NCI-H128 (cell line): ENCODE results near the gene C1QTNF1.

Experiments used
- DNase-seq: peaks from one replicate; lab custom pipeline; 2025; ENCODE audit not compliant: unreplicated experiment; lab: John Stamatoyannopoulos, UW

C1QTNF1 gene

GRCh38 chr17:79039171-79039570 lies 15.2 kb downstream of the C1QTNF1 start:
- DNase-seq: no peak

DNA sequence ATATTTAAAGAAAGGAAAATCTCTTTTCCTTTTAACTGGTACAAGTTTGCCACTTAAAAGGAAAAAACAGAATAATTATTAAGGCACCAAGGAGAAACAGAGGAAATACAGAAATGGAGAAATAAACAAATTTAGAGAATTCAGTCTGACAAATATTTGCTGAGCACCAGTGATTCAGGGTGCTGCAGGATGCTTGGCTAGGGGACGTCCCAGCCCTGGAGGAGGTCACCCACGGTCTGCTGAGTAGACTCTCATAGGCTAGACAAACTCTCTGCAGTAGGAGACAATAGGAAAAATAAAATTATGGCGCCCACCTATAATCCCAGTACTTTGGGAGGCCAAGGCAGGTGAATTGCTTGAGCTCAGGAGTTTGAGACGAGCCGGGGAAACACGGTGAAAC lies 15.9 kb downstream of the C1QTNF1 start:
- no peak for DNase-seq

DNA sequence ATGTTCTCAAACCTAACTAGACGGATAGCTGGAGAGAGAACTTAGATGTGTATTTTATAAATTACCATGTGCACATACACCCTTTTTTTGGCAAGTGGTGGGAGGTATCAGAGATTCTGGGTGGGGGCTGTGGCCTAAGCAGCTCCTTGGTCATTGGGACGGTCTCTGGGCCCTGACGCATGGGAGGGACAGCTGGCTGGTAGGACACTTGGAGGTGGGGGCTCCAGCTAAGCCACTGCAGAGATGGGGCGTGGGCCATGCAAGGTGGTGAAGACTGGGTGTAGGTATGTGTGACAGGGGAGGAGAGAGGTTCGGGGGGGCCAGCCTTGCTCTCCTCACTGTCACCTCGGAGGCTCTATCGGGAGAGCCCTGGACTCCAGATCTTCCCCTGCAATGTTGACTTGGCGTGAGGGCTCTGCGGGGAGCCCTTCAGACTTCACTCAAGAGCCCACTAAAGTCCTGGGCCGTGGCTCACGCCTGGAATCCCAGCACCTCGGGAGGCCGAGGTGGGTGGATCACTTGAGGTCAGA lies 17.1 kb downstream of the C1QTNF1 start:
- no peak for DNase-seq

DNA sequence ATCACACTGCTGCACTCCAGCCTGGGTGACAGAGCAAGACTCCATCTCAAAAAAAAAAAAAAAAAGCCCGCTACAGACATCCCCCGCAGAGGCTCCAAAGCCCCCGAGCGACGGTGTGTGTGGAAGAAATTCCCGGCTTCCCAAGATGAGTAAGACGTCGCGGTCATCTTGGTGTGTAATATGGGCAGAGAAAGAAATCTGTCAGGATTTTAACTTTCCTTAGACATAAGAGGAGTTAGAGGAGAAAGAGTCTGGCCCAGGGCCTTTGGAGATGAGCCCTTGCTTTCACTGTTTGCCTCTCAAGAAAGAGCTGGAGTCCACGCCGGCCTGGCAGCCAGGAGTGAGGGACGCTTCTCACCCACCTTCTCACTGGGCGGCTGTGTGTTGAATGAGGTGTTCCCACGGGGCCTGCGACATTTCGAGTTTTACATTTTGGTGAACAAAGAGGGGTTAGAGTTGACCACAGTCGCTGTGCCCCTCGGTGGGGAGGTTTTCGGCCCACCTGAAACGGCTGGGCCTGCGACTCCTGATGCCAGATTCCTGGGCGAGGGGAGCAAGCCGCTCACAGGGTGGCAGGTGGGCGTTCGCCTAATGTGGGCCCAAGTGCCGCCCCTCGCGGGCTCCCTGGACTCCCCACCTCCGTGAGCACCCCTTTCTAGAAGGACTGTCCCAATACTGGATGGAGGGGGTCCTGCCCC lies 17.9 kb downstream of the C1QTNF1 start:
- DNase-seq: no peak

GRCh38 chr17:79042421-79043190 lies 18.6 kb downstream of the C1QTNF1 start:
- DNase-seq: no peak

- no peak for DNase-seq
Observed at GRCh38 chr17:79043191-79043930, 19.4 kb downstream of the C1QTNF1 start.

DNA sequence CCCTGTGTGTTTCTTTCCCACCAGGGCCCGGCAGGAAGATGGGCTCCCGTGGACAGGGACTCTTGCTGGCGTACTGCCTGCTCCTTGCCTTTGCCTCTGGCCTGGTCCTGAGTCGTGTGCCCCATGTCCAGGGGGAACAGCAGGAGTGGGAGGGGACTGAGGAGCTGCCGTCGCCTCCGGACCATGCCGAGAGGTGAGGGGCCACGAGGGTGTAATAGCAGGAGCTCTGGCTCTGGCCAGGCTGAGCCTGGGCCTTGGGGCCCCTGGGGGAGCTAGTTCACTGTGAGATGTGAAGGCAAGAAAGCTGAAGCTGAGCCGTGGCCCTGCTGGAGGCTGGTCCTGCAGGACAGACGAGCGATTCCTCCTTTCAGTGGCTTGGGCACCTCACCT lies 20.0 kb downstream of the C1QTNF1 start:
- no peak for DNase-seq

DNA sequence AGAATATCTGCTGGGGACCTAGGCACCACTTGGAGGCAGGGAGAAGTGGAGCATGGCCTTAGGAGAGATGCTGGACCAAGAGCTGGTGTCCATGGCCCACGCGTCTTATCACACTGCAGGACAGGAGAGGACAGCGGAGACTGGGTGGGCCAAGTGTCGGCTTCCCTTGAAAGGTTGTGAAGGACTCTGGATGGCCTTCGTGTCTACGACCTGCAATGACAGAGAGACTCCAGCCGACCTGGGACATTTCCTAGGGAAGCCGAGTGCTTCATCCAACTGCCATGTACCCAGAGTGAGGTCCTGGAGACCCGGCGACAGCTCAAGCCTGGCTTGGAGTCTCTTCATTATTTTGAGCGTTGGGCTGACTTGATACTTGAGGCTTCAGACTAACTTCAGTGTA lies 20.5 kb downstream of the C1QTNF1 start:
- no peak for DNase-seq

- no peak for DNase-seq
Observed at GRCh38 chr17:79045001-79045729, 21.2 kb downstream of the C1QTNF1 start.

DNA sequence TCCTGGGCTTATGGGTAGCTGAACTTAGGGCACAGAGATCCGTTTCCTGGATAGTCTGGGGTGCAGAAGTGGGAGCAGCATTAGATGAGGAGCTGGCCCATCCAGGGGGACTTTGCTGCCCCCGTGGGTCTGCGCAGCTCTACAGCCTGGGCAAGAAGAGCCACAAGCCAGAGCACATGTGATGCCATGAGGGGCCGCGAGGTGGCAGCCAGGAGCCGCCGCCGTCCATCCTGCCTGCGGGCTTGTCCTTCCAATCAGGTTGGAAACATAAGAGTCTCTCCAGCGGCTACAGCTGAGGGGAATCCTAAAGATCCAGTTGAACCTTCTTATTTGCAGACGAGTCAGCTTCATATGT lies 21.9 kb downstream of the C1QTNF1 start:
- no peak for DNase-seq

GRCh38 chr17:79046197-79046915 lies 22.4 kb downstream of the C1QTNF1 start:
- no peak for DNase-seq

- DNase-seq: no peak
Observed at GRCh38 chr17:79046916-79047280, 22.9 kb downstream of the C1QTNF1 start.

DNA sequence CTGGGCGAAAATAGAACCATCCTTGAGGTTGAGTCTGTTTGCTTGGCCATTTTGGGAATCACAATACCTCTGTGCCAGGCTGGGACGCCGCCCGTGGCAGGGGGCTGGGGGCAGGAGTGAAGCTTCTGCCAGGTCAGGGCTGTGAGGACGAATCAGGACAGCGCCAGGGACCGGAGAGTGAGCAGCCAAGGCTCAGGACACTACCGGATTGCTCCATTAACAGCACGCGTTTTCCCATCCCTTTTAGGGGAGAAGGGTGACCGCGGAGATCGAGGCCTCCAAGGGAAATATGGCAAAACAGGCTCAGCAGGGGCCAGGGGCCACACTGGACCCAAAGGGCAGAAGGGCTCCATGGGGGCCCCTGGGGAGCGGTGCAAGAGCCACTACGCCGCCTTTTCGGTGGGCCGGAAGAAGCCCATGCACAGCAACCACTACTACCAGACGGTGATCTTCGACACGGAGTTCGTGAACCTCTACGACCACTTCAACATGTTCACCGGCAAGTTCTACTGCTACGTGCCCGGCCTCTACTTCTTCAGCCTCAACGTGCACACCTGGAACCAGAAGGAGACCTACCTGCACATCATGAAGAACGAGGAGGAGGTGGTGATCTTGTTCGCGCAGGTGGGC lies 23.4 kb downstream of the C1QTNF1 start:
- DNase-seq: no peak

GRCh38 chr17:79047923-79048825 lies 24.2 kb downstream of the C1QTNF1 start:
- no peak for DNase-seq

DNA sequence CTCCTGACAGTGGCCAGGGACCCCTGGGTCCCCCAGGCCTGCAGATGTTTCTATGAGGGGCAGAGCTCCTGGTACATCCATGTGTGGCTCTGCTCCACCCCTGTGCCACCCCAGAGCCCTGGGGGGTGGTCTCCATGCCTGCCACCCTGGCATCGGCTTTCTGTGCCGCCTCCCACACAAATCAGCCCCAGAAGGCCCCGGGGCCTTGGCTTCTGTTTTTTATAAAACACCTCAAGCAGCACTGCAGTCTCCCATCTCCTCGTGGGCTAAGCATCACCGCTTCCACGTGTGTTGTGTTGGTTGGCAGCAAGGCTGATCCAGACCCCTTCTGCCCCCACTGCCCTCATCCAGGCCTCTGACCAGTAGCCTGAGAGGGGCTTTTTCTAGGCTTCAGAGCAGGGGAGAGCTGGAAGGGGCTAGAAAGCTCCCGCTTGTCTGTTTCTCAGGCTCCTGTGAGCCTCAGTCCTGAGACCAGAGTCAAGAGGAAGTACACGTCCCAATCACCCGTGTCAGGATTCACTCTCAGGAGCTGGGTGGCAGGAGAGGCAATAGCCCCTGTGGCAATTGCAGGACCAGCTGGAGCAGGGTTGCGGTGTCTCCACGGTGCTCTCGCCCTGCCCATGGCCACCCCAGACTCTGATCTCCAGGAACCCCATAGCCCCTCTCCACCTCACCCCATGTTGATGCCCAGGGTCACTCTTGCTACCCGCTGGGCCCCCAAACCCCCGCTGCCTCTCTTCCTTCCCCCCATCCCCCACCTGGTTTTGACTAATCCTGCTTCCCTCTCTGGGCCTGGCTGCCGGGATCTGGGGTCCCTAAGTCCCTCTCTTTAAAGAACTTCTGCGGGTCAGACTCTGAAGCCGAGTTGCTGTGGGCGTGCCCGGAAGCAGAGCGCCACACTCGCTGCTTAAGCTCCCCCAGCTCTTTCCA lies 25.1 kb downstream of the C1QTNF1 start:
- no peak for DNase-seq

GRCh38 chr17:79049821-79050220 lies 25.9 kb downstream of the C1QTNF1 start:
- no peak for DNase-seq

GRCh38 chr17:79050551-79050950 lies 26.6 kb downstream of the C1QTNF1 start:
- DNase-seq: no peak

- no peak for DNase-seq
Observed at GRCh38 chr17:79051306-79051705, 27.3 kb downstream of the C1QTNF1 start.
